HFF-Myc (cell line): Measurements from ENCODE around the gene NLGN1.

ENCODE experiments used
- DNase-seq: peaks from one replicate; pipeline ENCODE4 v3.0.0-alpha.2; 2011; ENCODE audit warnings: low read depth; ENCODE audit errors: extremely low read depth
- H3K4me3 ChIP-seq: replicated peaks from 2 replicates; pipeline ENCODE4 v1.5.1; 2011; ENCODE audit warnings: low read depth, mild to moderate bottlenecking, control low read depth, low read length
- CTCF ChIP-seq: IDR thresholded peaks from 2 replicates; pipeline ENCODE4 v1.5.1; 2012; ENCODE audit warnings: mild to moderate bottlenecking, low read depth, low read length, control low read depth; ENCODE audit errors: missing control alignments

The NLGN1 gene

GRCh38 chr3:174169736-174170135 is 772.2 kb downstream of the NLGN1 start:
- no peak for DNase-seq
- no peak for TF ChIP-seq CTCF
- H3K4me3 ChIP-seq, result no peak overlapping the region

GRCh38 chr3:174170248-174170647 is 772.7 kb downstream of the NLGN1 start:
- no peak overlapping the region for H3K4me3 ChIP-seq
- DNase-seq, result no peak
- no peak for TF ChIP-seq CTCF

- no peak for DNase-seq
- H3K4me3 ChIP-seq, result no peak overlapping the region
- no peak for TF ChIP-seq CTCF
Measured at GRCh38 chr3:174186377-174186989, 788.9 kb downstream of the NLGN1 start.

- DNase-seq, result no peak
- TF ChIP-seq CTCF, result no peak
- H3K4me3 ChIP-seq, result no peak overlapping the region
Measured at GRCh38 chr3:174191380-174191779, 793.8 kb downstream of the NLGN1 start.

- no peak for TF ChIP-seq CTCF
- DNase-seq, result no peak
- no peak overlapping the region for H3K4me3 ChIP-seq
Measured at GRCh38 chr3:174191895-174192294, 794.4 kb downstream of the NLGN1 start.

GRCh38 chr3:174192471-174192870 is 794.9 kb downstream of the NLGN1 start:
- DNase-seq, result no peak
- no peak overlapping the region for H3K4me3 ChIP-seq
- TF ChIP-seq CTCF, result no peak

- no peak overlapping the region for H3K4me3 ChIP-seq
- TF ChIP-seq CTCF, result no peak
- DNase-seq, result no peak
Measured at GRCh38 chr3:174193604-174194003, 796.1 kb downstream of the NLGN1 start.
